WTC11 (cell line): ENCODE data around the gene ASIC2. TPM values are rescaled to one million over a fixed set of nuclear protein-coding genes. Genes with fewer than 3 reads are reported as not detected.

Experiments used
- FOXJ3 ChIP-seq: sonication (generic); formaldehyde crosslinking; IDR thresholded peaks from 2 replicates; pipeline ENCODE4 v1.9.0; 2021; ENCODE audit warnings: missing genetic modification reagents, mild to moderate bottlenecking, borderline replicate concordance
- MYBL2 ChIP-seq: sonication (generic); formaldehyde crosslinking; IDR thresholded peaks from 2 replicates; pipeline ENCODE4 v1.8.1; 2023; ENCODE audit warnings: mild to moderate bottlenecking, moderate library complexity, missing genetic modification reagents
- SMAD4 ChIP-seq: sonication (generic); formaldehyde crosslinking; IDR thresholded peaks from 2 replicates; pipeline ENCODE4 v1.8.0; 2022; ENCODE audit warnings: mild to moderate bottlenecking, missing genetic modification reagents
- ZNF121 ChIP-seq: sonication (generic); formaldehyde crosslinking; IDR thresholded peaks from 2 replicates; pipeline ENCODE4 v1.8.0; 2023; ENCODE audit warnings: missing genetic modification reagents
- total RNA-seq: library from RNA; stranded (reverse); gene quantifications from 3 replicates; pipeline ENCODE4 v1.2.3, GENCODE V29; 2021
- TF ChIP-seq, protein P1 (sequence below): sonication (generic); formaldehyde crosslinking; IDR thresholded peaks from 2 replicates; pipeline ENCODE4 v1.8.1; 2022; ENCODE audit warnings: missing genetic modification reagents, borderline replicate concordance

The ASIC2 gene
- total RNA-seq, 1 experiment from 2014 or later, result 2.7 TPM

DNA sequence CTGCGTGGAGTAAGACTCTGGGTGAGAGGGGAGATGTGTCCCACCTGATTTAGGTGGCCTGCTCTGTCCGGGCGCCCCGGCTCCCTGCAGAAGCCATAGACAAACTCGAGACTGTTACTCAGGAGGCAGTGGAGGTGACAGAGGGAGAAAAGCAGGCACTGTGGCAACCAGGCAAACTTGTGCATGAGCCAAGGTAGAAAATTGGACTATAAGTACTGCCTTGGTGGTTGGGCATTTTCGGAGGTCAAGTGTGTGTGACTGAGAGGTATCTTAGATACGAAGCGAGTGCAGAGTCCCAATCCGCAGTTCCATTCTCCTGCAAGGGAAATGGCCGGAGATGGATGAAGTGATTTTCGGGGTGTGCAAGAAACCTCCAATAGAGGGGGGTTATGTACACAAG lies 328.6 kb downstream of the ASIC2 start (continued):
- TF ChIP-seq SMAD4 (CRISPR knock-in tag) (no peak), ZNF121 (CRISPR knock-in tag) (no peak), FOXJ3 (CRISPR knock-in tag) (no peak), MYBL2 (CRISPR knock-in tag) (no peak)
- TF ChIP-seq, protein P1, sequence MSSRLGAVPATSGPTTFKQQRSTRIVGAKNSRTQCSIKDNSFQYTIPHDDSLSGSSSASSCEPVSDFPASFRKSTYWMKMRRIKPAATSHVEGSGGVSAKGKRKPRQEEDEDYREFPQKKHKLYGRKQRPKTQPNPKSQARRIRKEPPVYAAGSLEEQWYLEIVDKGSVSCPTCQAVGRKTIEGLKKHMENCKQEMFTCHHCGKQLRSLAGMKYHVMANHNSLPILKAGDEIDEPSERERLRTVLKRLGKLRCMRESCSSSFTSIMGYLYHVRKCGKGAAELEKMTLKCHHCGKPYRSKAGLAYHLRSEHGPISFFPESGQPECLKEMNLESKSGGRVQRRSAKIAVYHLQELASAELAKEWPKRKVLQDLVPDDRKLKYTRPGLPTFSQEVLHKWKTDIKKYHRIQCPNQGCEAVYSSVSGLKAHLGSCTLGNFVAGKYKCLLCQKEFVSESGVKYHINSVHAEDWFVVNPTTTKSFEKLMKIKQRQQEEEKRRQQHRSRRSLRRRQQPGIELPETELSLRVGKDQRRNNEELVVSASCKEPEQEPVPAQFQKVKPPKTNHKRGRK (CRISPR knock-in tag), result no peak
